B cell (primary cell): ENCODE results near the gene PDE3A. TPM values are rescaled to one million over a fixed set of nuclear protein-coding genes. Genes with fewer than 3 reads are reported as not detected.

Source experiments
- ATAC-seq: fragments of 200-7000 bp; cut with Tn5 transposase; one replicate; pipeline ENCODE4 v1.10.0; 2021; ENCODE audit warnings: low read depth, mild to moderate bottlenecking, moderate number of reproducible peaks, moderate library complexity
- CTCF ChIA-PET: fragments of 350-600 bp; sonication (Branson Sonifier 250); formaldehyde crosslinking; loops from one replicate; lab custom pipeline; 2021; ENCODE audit warnings: antibody characterized with exemption, inconsistent platforms; lab: Charles Lee
- POLR2A ChIA-PET: fragments of 350-600 bp; sonication (Branson Sonifier 250); formaldehyde crosslinking; loops from one replicate; lab custom pipeline; 2021; ENCODE audit warnings: antibody characterized with exemption; lab: Charles Lee
- DNase-seq: peaks from one replicate; pipeline ENCODE4 v3.0.0; 2013
- H2AFZ ChIP-seq: 2 replicates; pipeline ENCODE4 v1.6.1; 2012; ENCODE audit warnings: mild to moderate bottlenecking, low read depth, low read length; ENCODE audit not compliant: insufficient read depth, poor library complexity, severe bottlenecking
- H3K27ac ChIP-seq, 2 donors: 1 replicate in 1 of 2; 2 replicates in 1 of 2; pipeline ENCODE4 v1.5.1; 2012 to 2013; ENCODE audit warnings: low read length in 2 of 2, mild to moderate bottlenecking in 2 of 2, moderate library complexity in 1 of 2
- H3K27me3 ChIP-seq, 4 experiments: fragments of 200-600 bp in 1 of 4; sonication (generic) in 1 of 4; replicated peaks in 1 of 4; 1 replicate in 2 of 4; 2 replicates in 2 of 4; pipeline versions ENCODE4 v1.6.1 to v1.7.0; 2013 to 2016; ENCODE audit warnings: low read length in 3 of 4, mild to moderate bottlenecking in 2 of 4, mixed read lengths in 1 of 4, moderate library complexity in 1 of 4; ENCODE audit not compliant: insufficient read depth in 4 of 4, control insufficient read depth in 3 of 4; ENCODE audit errors: control extremely low read depth in 1 of 4
- H3K36me3 ChIP-seq, 2 experiments: replicated peaks in 1 of 2; 1 replicate in 1 of 2; 2 replicates in 1 of 2; pipeline versions ENCODE4 v1.6.1 to v1.7.1; 2013; ENCODE audit warnings: low read length in 1 of 2; ENCODE audit not compliant: insufficient read depth in 2 of 2, control insufficient read depth in 1 of 2; ENCODE audit errors: control extremely low read depth in 1 of 2, extremely low read depth in 1 of 2
- H3K4me1 ChIP-seq, 2 donors: fragments of 200-600 bp in 1 of 2; sonication (generic) in 1 of 2; 1 replicate in 1 of 2; 2 replicates in 1 of 2; pipeline versions ENCODE4 v1.5.1 to v1.6.1; 2013 to 2017; ENCODE audit warnings: low read length in 2 of 2; ENCODE audit not compliant: control insufficient read depth in 2 of 2, insufficient read depth in 2 of 2
- H3K4me2 ChIP-seq: replicated peaks from 2 replicates; pipeline ENCODE3; 2012; ENCODE audit warnings: mild to moderate bottlenecking, low read depth, low read length; ENCODE audit not compliant: poor library complexity, severe bottlenecking
- H3K4me3 ChIP-seq, 5 experiments: fragments of 200-600 bp in 1 of 5; sonication (generic) in 1 of 5; 1 replicate in 3 of 5; 2 replicates in 2 of 5; pipeline versions ENCODE4 v1.5.1 to v1.7.0; 2011 to 2016; ENCODE audit warnings: low read length in 4 of 5, mild to moderate bottlenecking in 4 of 5, low read depth in 2 of 5, control low read depth in 1 of 5, moderate library complexity in 1 of 5; ENCODE audit not compliant: insufficient read depth in 1 of 5; ENCODE audit errors: control extremely low read depth in 1 of 5, extremely low read depth in 1 of 5
- H3K79me2 ChIP-seq: fragments of 200-600 bp; sonication (generic); one replicate; pipeline ENCODE4 v1.6.0; 2016; ENCODE audit warnings: low read length; ENCODE audit not compliant: control insufficient read depth, insufficient read depth
- H3K9ac ChIP-seq: fragments of 200-600 bp; sonication (generic); 2 replicates; pipeline ENCODE4 v1.6.1; 2017; ENCODE audit warnings: mild to moderate bottlenecking, low read length, moderate library complexity
- H3K9me3 ChIP-seq, 3 donors: one replicate each; pipeline versions ENCODE4 v1.6.1 to v1.7.1; 2013; ENCODE audit warnings: low read length in 2 of 3; ENCODE audit not compliant: control insufficient read depth in 2 of 3, insufficient read depth in 1 of 3; ENCODE audit errors: control extremely low read depth in 1 of 3
- H4K20me1 ChIP-seq: 2 replicates; pipeline ENCODE4 v1.6.0; 2012; ENCODE audit warnings: mild to moderate bottlenecking, low read length; ENCODE audit not compliant: insufficient read depth, control insufficient read depth, poor library complexity, severe bottlenecking
- H3K27ac Mint-ChIP-seq: one replicate; pipeline ENCODE4 v1.8.0; 2021; ENCODE audit warnings: mixed read lengths
- H3K27me3 Mint-ChIP-seq: one replicate; pipeline ENCODE4 v1.8.0; 2021; ENCODE audit warnings: mixed read lengths
- H3K4me1 Mint-ChIP-seq: one replicate; pipeline ENCODE4 v1.8.0; 2021; ENCODE audit warnings: mixed read lengths
- H3K4me3 Mint-ChIP-seq: one replicate; pipeline ENCODE4 v1.8.0; 2021; ENCODE audit warnings: mixed read lengths
- H3K9me3 Mint-ChIP-seq: one replicate; pipeline ENCODE4 v1.8.0; 2022; ENCODE audit warnings: mixed read lengths; ENCODE audit not compliant: insufficient read depth
- EZH2 ChIP-seq: IDR thresholded peaks from 2 replicates; pipeline ENCODE4 v1.6.1; 2012; ENCODE audit warnings: borderline replicate concordance, low read depth, mild to moderate bottlenecking, moderate library complexity, low read length; ENCODE audit not compliant: insufficient read depth, poor library complexity, severe bottlenecking
- WGBS: methylation state at CpG from one replicate; pipeline ENCODE4 v1.1.5; 2013; ENCODE audit warnings: missing lambda C conversion rate; ENCODE audit not compliant: insufficient coverage; 5-methylcytosine and 5-hydroxymethylcytosine counted together
- intact Hi-C: fragments of 100-400 bp; cut with micrococcal nuclease; formaldehyde crosslinking; loops from one replicate; pipeline ENCODE4 v1.10.0; 2022
- polyA plus RNA-seq: library from polyadenylated mRNA; depleted of rRNA; stranded (reverse); fragments of >200 nt; gene quantifications from 2 replicates; pipeline ENCODE4 v1.2.3, GENCODE V29; 2012
- total RNA-seq, 2 donors: library from RNA; stranded (reverse); fragments of 120-200 nt in 1 of 2; gene quantifications; 1 replicate in 1 of 2; 2 replicates in 1 of 2; pipeline versions ENCODE4 v1.2.3 to v1.2.4, GENCODE V29; 2013 to 2022
- TF ChIP-seq, protein P1 (sequence below): fragments of 200-600 bp; IDR thresholded peaks from one replicate; pipeline ENCODE4 v1.8.0; 2022; ENCODE audit warnings: antibody characterized with exemption, mild to moderate bottlenecking

Gene PDE3A
- total and polyA plus RNA-seq, 2 donors (not counting 1 experiment from before 2014, with no cell fraction given): not detected

GRCh38 chr12:20701106-20701505 lies 332.8 kb downstream of the PDE3A start:
- Mint-ChIP-seq H3K4me1 (no peaks in the 10 kb centered on the region), H3K4me3 (no peak overlapping the region), H3K27ac (no peak overlapping the region), H3K27me3 (no peaks in the 10 kb centered on the region), H3K9me3 (peaks cover 2% of the 10 kb centered on the region)
- Histone ChIP-seq H4K20me1 (no peaks in the 10 kb centered on the region), H3K9ac (no peak overlapping the region), H3K36me3 (no peaks in the 10 kb centered on the region), H3K4me2 (no peak overlapping the region), H3K27me3 (no peaks in the 10 kb centered on the region), H3K4me3 (no peak overlapping the region), H3K27ac (no peak overlapping the region), H3K4me1 (no peaks in the 10 kb centered on the region), H3K9me3 (no peaks in the 10 kb centered on the region), H2AFZ (no peak overlapping the region), H3K79me2 (no peaks in the 10 kb centered on the region)
- ChIA-PET POLR2A (no interaction called here), CTCF (no interaction called here)
- no peak for TF ChIP-seq EZH2
- TF ChIP-seq, protein P1, sequence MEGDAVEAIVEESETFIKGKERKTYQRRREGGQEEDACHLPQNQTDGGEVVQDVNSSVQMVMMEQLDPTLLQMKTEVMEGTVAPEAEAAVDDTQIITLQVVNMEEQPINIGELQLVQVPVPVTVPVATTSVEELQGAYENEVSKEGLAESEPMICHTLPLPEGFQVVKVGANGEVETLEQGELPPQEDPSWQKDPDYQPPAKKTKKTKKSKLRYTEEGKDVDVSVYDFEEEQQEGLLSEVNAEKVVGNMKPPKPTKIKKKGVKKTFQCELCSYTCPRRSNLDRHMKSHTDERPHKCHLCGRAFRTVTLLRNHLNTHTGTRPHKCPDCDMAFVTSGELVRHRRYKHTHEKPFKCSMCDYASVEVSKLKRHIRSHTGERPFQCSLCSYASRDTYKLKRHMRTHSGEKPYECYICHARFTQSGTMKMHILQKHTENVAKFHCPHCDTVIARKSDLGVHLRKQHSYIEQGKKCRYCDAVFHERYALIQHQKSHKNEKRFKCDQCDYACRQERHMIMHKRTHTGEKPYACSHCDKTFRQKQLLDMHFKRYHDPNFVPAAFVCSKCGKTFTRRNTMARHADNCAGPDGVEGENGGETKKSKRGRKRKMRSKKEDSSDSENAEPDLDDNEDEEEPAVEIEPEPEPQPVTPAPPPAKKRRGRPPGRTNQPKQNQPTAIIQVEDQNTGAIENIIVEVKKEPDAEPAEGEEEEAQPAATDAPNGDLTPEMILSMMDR: no peak
- 100% methylated on average over 1 of the region's 1 CpG for WGBS
- intact Hi-C loops: no loop called here
- DNase-seq (no peak), ATAC-seq (no peak)

DNA sequence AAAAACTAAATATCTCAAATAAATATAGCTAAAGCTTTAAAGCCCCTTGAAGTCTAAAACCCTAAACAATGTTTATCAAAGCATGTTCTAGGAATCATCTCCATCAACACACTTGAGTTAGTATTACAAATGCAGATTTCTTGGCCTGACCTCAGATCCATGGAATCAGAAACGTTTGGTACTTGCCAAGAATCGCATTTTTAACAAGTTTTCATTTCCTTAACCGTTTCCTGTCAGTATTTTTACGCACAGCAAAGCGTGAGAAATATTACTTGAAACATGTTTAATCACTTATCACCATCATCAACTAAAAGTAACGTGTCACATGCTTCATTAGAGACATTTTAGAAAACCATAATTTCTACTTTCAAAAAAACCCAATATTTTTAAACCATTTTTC lies 336.5 kb downstream of the PDE3A start:
- Mint-ChIP-seq H3K9me3 (peaks cover 4% of the 10 kb centered on the region), H3K27me3 (no peaks in the 10 kb centered on the region), H3K4me1 (no peaks in the 10 kb centered on the region), H3K27ac (no peak overlapping the region), H3K4me3 (no peak overlapping the region)
- WGBS: 75% methylated on average over 5 of the region's 6 CpGs
- no peak overlapping the region for H3K27ac ChIP-seq
- no peak overlapping the region for H3K9ac ChIP-seq
- ATAC-seq (no peak), DNase-seq (no peak)
- H3K79me2 ChIP-seq: no peaks in the 10 kb centered on the region
- H4K20me1 ChIP-seq: no peaks in the 10 kb centered on the region
- intact Hi-C loops: no loop called here
- CTCF ChIA-PET: no interaction called here
- no peaks in the 10 kb centered on the region for H3K4me1 ChIP-seq
- no peak overlapping the region for H3K4me3 ChIP-seq
- H3K27me3 ChIP-seq: no peaks in the 10 kb centered on the region
- H3K9me3 ChIP-seq: no peaks in the 10 kb centered on the region
- no peak overlapping the region for H2AFZ ChIP-seq
- POLR2A ChIA-PET: no interaction called here
- H3K36me3 ChIP-seq: no peaks in the 10 kb centered on the region
- no peak for TF ChIP-seq EZH2
- TF ChIP-seq, protein P1: no peak
- no peak overlapping the region for H3K4me2 ChIP-seq
